OCI-LY1 (cell line): Measurements from ENCODE around the gene TMEM200C.

Experiments used
- H2AFZ ChIP-seq: fragments of 200-600 bp; sonication (generic), shearing (Covaris generic); 2 replicates; pipeline ENCODE4 v1.6.0; 2014; ENCODE audit warnings: antibody characterized with exemption, mild to moderate bottlenecking, low read length
- H3F3A ChIP-seq: fragments of 200-600 bp; sonication (generic), shearing (Covaris generic); 2 replicates; pipeline ENCODE4 v1.6.0; 2014; ENCODE audit warnings: mild to moderate bottlenecking, antibody characterized with exemption, low read length, moderate library complexity; ENCODE audit not compliant: insufficient read depth
- H3K27ac ChIP-seq: fragments of 200-600 bp; sonication (generic); 2 replicates; pipeline ENCODE4 v1.5.1; 2014; ENCODE audit warnings: low read length, mixed run types, mild to moderate bottlenecking, low read depth; ENCODE audit not compliant: poor library complexity, severe bottlenecking
- H3K27me3 ChIP-seq: fragments of 200-600 bp; sonication (generic); 2 replicates; pipeline ENCODE4 v1.6.0; 2014; ENCODE audit warnings: antibody characterized with exemption, mild to moderate bottlenecking, low read length, moderate library complexity; ENCODE audit not compliant: insufficient read depth
- H3K36me3 ChIP-seq: fragments of 200-600 bp; sonication (generic); 2 replicates; pipeline ENCODE4 v1.6.1; 2014; ENCODE audit warnings: mild to moderate bottlenecking, antibody characterized with exemption, low read length, moderate library complexity, mixed read lengths; ENCODE audit not compliant: insufficient read depth
- H3K4me1 ChIP-seq: fragments of 200-600 bp; sonication (generic); 2 replicates; pipeline ENCODE4 v1.5.1; 2014; ENCODE audit warnings: mild to moderate bottlenecking, low read length, moderate library complexity; ENCODE audit not compliant: insufficient read depth, severe bottlenecking
- H3K4me2 ChIP-seq: fragments of 200-600 bp; sonication (generic), shearing (Covaris generic); 2 replicates; pipeline ENCODE4 v1.6.1; 2014; ENCODE audit warnings: low read length
- H3K4me3 ChIP-seq: fragments of 200-600 bp; sonication (generic); 2 replicates; pipeline ENCODE4 v1.5.1; 2014; ENCODE audit warnings: low read length, low read depth, mild to moderate bottlenecking, mixed read lengths; ENCODE audit not compliant: poor library complexity, severe bottlenecking
- H3K79me2 ChIP-seq: fragments of 200-600 bp; shearing (Covaris generic); 2 replicates; pipeline ENCODE4 v1.6.1; 2016; ENCODE audit warnings: mixed run types, low read length, mixed read lengths; ENCODE audit not compliant: insufficient read depth
- H3K9ac ChIP-seq: fragments of 200-600 bp; sonication (generic), shearing (Covaris generic); 2 replicates; pipeline ENCODE4 v1.6.1; 2014; ENCODE audit warnings: mild to moderate bottlenecking, low read length, mixed read lengths
- H3K9me2 ChIP-seq: fragments of 200-600 bp; sonication (generic), shearing (Covaris generic); 2 replicates; pipeline ENCODE4 v1.6.1; 2014; ENCODE audit warnings: low read depth, mild to moderate bottlenecking, low read length, mixed read lengths
- H3K9me3 ChIP-seq: fragments of 200-600 bp; shearing (Covaris generic); 2 replicates; pipeline ENCODE4 v1.6.1; 2014; ENCODE audit warnings: low read length, mixed read lengths
- H4K20me1 ChIP-seq: fragments of 200-600 bp; sonication (generic), shearing (Covaris generic); 2 replicates; pipeline ENCODE4 v1.6.0; 2016; ENCODE audit warnings: mild to moderate bottlenecking, low read length; ENCODE audit not compliant: insufficient read depth
- CTCF ChIP-seq: fragments of 200-600 bp; sonication (generic), shearing (Covaris generic); IDR thresholded peaks from 2 replicates; pipeline ENCODE4 v1.5.1; 2017; ENCODE audit warnings: mild to moderate bottlenecking, antibody characterized with exemption, low read length, moderate library complexity, mixed read lengths
- EZH2 ChIP-seq: fragments of 200-600 bp; sonication (generic), shearing (Covaris generic); IDR thresholded peaks from 2 replicates; pipeline ENCODE4 v1.8.0; 2017; ENCODE audit warnings: borderline replicate concordance, mixed run types, mild to moderate bottlenecking, antibody characterized with exemption, low read length, moderate library complexity, mixed read lengths

The TMEM200C gene

DNA sequence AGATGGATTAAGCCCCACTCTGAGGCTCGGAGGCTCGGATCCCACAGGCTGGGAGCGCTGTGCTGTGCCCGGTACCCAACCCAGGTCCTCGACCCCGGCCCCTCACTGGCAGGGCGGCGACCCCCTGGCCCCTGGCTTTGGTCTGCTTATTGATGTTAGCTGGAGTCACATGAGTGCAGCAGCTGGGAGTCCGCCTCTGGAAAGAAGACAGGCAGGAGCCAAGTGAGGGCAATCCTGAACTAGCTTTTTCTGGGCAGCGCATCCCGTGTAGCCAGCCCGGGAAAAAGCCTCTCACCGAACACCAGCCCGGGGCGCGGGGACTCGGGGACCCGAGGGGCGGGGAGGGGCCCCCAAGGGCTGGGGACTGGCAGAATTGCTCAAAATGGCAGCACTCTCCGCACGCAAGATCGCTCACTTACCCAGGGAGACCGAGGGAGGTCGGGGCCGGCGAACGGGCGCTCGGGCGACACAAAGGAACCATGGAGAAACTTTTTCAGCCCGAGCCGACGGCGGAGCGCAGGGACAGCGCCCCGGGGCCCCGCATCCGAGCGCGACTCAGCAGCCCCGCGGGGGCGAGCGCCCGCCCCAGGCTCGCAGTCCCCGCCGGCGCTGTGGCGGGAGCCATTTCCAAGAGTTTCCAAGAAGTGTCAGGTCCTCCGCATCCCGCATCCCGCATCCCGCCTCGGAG is 567 bp downstream of the TMEM200C start:
- H3F3A ChIP-seq: no peaks in the 10 kb centered on the region
- H3K4me2 ChIP-seq: no peak overlapping the region
- H3K4me3 ChIP-seq: no peak overlapping the region
- TF ChIP-seq EZH2: no peak
- no peak for TF ChIP-seq CTCF
- H3K9me2 ChIP-seq: no peaks in the 10 kb centered on the region
- no peaks in the 10 kb centered on the region for H3K4me1 ChIP-seq
- no peak overlapping the region for H3K9ac ChIP-seq
- H3K9me3 ChIP-seq: no peaks in the 10 kb centered on the region
- H2AFZ ChIP-seq: no peak overlapping the region
- peaks cover 6% of the 10 kb centered on the region; the same call in 1 of the 2 replicates for H3K27me3 ChIP-seq
- no peaks in the 10 kb centered on the region for H3K79me2 ChIP-seq
- H3K36me3 ChIP-seq: no peaks in the 10 kb centered on the region
- H4K20me1 ChIP-seq: no peaks in the 10 kb centered on the region
- no peak overlapping the region for H3K27ac ChIP-seq

DNA sequence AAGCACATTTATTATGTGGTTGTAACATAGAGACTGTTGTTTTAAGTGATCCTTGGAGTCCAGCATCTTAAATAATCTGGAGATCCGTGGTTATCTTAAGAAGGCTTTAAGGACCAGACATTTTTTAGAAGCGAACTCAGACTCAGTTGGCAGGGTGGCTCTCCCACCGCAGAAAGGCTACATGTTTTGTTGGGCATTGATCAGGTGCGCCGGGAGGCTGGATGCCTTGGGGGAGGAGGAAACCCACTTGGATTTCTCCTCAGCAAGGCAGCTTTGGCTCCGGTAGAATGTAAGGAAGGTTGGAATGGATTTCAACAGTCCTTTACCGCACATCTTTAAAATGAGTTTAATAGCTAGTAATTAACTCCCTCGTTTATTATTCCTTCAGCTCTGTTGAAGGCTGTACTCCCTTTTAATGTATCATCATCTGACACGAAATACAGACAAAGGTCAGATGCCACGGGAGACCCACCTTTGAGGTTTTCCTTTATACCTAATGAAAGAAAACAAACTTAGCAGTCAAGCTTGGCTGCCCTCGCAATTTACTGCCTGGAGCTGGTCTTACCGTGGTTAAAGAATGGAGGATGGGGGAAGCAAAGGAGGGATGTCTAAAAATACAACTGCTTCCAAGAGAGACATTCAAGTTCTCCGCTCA is 1.2 kb downstream of the TMEM200C start:
- Histone ChIP-seq H3K9me2 (no peaks in the 10 kb centered on the region), H3K9me3 (no peaks in the 10 kb centered on the region), H3K4me1 (no peaks in the 10 kb centered on the region), H3K4me2 (no peak overlapping the region), H3K27ac (no peak overlapping the region), H2AFZ (no peak overlapping the region), H3F3A (no peaks in the 10 kb centered on the region), H3K36me3 (no peaks in the 10 kb centered on the region), H3K27me3 (peaks cover 6% of the 10 kb centered on the region; the same call in 1 of the 2 replicates), H4K20me1 (no peaks in the 10 kb centered on the region), H3K4me3 (no peak overlapping the region), H3K9ac (no peak overlapping the region), H3K79me2 (no peaks in the 10 kb centered on the region)
- no peak for TF ChIP-seq CTCF
- no peak for TF ChIP-seq EZH2

- no peaks in the 10 kb centered on the region for H3K4me1 ChIP-seq
- no peak overlapping the region for H3K9ac ChIP-seq
- no peaks in the 10 kb centered on the region for H3K9me3 ChIP-seq
- no peak overlapping the region for H2AFZ ChIP-seq
- H3K36me3 ChIP-seq: no peaks in the 10 kb centered on the region
- no peak for TF ChIP-seq CTCF
- TF ChIP-seq EZH2: no peak
- H3K27ac ChIP-seq: no peak overlapping the region
- no peaks in the 10 kb centered on the region for H3K79me2 ChIP-seq
- H3K27me3 ChIP-seq: peaks cover 6% of the 10 kb centered on the region; the same call in 1 of the 2 replicates
- no peaks in the 10 kb centered on the region for H3K9me2 ChIP-seq
- H4K20me1 ChIP-seq: no peaks in the 10 kb centered on the region
- no peak overlapping the region for H3K4me3 ChIP-seq
- no peaks in the 10 kb centered on the region for H3F3A ChIP-seq
- H3K4me2 ChIP-seq: no peak overlapping the region
Measured at GRCh38 chr18:5892823-5893431, 2.4 kb downstream of the TMEM200C start.
